Neural crest cell (in vitro differentiated cells): ENCODE data around the gene ZNF710. TPM values are rescaled to one million over a fixed set of nuclear protein-coding genes. Genes with fewer than 3 reads are reported as not detected.

ENCODE experiments used
- DNase-seq: peaks from one replicate; pipeline ENCODE4 v3.0.0; 2021; ENCODE audit warnings: low read depth, mixed read lengths, low spot score
- H3K27ac Mint-ChIP-seq: one replicate; pipeline ENCODE4 v1.8.0; 2021; ENCODE audit warnings: mild to moderate bottlenecking, mixed read lengths; ENCODE audit not compliant: unreplicated experiment
- H3K27me3 Mint-ChIP-seq: 2 replicates; pipeline ENCODE4 v1.8.0; 2021; ENCODE audit warnings: low read depth, mild to moderate bottlenecking, mixed read lengths
- H3K36me3 Mint-ChIP-seq: 2 replicates; pipeline ENCODE4 v1.8.0; 2021; ENCODE audit warnings: low read depth, mild to moderate bottlenecking, mixed read lengths
- H3K4me1 Mint-ChIP-seq: 2 replicates; pipeline ENCODE4 v1.8.0; 2021; ENCODE audit warnings: mixed read lengths
- H3K4me3 Mint-ChIP-seq: one replicate; pipeline ENCODE4 v1.8.0; 2021; ENCODE audit warnings: mild to moderate bottlenecking, mixed read lengths
- H3K9me3 Mint-ChIP-seq: 2 replicates; pipeline ENCODE4 v1.8.0; 2021; ENCODE audit warnings: mixed read lengths
- total RNA-seq: library from RNA; stranded (reverse); gene quantifications from 2 replicates; pipeline ENCODE4 v1.2.1, GENCODE V29; 2021
- TF ChIP-seq, protein P1 (sequence below): fragments of 200-600 bp; sonication (generic); conservative IDR thresholded peaks from 2 replicates; pipeline ENCODE4 v1.5.0; 2021; ENCODE audit warnings: antibody characterized with exemption, mild to moderate bottlenecking

ZNF710 gene
- total RNA-seq, 1 donor from 2014 or later = 64.4 TPM

DNA sequence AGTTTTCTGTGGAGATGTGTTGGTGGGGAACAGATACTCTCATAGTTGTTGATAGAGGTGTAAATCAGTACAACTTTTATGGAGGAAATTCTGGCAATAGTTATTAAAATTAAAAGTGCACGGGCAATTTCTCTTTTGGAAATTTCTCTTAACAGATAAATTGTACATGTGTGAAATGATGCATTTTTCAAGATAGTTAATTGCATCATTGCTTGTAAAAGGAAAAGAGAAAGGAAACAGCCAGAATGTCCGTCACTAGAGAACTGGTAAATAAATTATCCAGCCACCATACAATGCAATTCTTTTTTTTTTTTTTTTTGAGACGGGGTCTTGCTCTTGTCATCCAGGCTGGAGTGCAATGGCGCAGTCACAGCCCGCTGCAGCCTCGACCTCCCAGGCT, 14.2 kb downstream of the ZNF710 start:
- TF ChIP-seq, protein P1, sequence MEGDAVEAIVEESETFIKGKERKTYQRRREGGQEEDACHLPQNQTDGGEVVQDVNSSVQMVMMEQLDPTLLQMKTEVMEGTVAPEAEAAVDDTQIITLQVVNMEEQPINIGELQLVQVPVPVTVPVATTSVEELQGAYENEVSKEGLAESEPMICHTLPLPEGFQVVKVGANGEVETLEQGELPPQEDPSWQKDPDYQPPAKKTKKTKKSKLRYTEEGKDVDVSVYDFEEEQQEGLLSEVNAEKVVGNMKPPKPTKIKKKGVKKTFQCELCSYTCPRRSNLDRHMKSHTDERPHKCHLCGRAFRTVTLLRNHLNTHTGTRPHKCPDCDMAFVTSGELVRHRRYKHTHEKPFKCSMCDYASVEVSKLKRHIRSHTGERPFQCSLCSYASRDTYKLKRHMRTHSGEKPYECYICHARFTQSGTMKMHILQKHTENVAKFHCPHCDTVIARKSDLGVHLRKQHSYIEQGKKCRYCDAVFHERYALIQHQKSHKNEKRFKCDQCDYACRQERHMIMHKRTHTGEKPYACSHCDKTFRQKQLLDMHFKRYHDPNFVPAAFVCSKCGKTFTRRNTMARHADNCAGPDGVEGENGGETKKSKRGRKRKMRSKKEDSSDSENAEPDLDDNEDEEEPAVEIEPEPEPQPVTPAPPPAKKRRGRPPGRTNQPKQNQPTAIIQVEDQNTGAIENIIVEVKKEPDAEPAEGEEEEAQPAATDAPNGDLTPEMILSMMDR = no peak
- H3K4me1 Mint-ChIP-seq = peaks cover 31% of the 10 kb centered on the region
- H3K27me3 Mint-ChIP-seq = no peaks in the 10 kb centered on the region
- H3K4me3 Mint-ChIP-seq = no peak overlapping the region
- H3K9me3 Mint-ChIP-seq = peaks cover 2% of the 10 kb centered on the region
- H3K27ac Mint-ChIP-seq = no peak overlapping the region
- DNase-seq = no peak
- H3K36me3 Mint-ChIP-seq = peaks cover 20% of the 10 kb centered on the region

DNA sequence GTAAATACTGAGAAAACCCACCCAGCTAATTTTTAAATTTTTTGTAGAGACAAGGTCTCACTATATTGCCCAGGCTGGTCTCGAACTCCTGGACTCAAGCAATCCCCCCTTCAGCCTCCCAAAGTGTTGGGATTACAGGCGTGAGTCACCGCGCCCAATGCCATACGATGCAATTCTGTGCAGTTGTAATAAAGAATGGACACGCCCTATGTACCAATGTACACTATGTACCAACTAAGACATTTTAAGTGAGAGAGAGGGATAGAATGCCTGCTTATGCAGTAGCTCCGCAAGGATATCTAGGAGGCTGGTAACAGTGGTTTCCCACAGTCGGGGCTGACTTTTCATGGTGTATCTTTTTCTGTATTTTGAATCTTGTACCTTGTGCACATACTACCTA, 14.6 kb downstream of the ZNF710 start:
- Mint-ChIP-seq H3K27me3 (no peaks in the 10 kb centered on the region), H3K4me3 (no peak overlapping the region), H3K4me1 (peaks cover 33% of the 10 kb centered on the region), H3K9me3 (peaks cover 2% of the 10 kb centered on the region), H3K36me3 (peaks cover 20% of the 10 kb centered on the region), H3K27ac (no peak overlapping the region)
- DNase-seq = no peak
- TF ChIP-seq, protein P1 = no peak

DNA sequence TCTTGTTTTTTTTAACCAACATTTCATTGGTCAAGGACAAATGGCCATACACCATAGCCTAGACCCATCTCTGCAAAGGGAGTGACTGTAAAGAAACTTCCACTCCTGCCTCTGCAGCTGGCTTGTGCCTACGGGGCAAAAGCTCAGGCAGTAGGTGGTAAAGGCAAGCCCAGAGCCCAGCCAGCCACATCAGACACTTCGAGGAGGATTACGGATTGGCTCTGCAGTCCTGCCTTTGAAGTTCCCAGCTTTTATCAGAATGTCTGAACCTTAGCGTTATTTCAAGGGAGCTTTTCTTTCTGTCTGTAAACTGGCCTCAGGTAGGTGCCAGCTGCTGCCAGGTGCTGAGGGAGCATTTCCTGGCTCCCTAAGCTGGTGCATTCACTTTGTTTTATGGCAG, 15.6 kb downstream of the ZNF710 start:
- Mint-ChIP-seq H3K4me1 (peaks cover 33% of the 10 kb centered on the region), H3K9me3 (no peaks in the 10 kb centered on the region), H3K27me3 (no peaks in the 10 kb centered on the region), H3K36me3 (peaks cover 13% of the 10 kb centered on the region), H3K4me3 (no peak overlapping the region), H3K27ac (no peak overlapping the region)
- no peak for DNase-seq
- TF ChIP-seq, protein P1 = no peak

DNA sequence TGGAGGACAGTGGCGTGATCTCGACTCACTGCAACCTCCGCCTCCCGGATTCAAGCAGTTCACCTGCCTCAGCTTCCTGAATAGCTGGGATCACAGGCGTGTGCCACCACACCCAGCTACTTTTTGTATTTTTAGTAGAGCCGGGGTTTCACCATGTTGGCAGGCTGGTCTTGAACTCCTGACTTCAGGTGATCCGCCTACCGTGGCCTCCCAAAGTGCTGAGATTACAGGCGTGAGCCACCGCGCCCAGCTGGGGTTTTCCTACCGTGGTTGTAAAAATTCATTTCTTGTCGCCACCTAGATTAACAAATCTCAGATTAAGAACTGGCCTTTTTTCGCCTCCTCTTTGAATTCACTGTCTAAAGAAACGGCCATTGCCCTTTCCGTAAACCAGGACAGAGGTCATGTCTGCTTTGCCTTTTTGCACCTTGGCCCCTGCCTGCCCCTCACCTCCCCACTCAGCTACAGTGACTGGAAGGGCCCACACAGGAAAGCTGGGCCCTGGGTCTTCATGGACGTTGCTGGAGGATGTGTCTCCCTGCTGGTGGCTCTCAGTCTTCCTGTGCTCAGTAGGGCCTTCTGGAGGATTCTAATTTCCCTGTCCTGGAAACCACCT, 17.2 kb downstream of the ZNF710 start:
- peaks cover 7% of the 10 kb centered on the region for H3K36me3 Mint-ChIP-seq
- no peak for DNase-seq
- H3K27ac Mint-ChIP-seq = peak overlapping the region; percentile 71
- H3K4me3 Mint-ChIP-seq = no peak overlapping the region
- H3K4me1 Mint-ChIP-seq = peaks cover 37% of the 10 kb centered on the region
- H3K27me3 Mint-ChIP-seq = no peaks in the 10 kb centered on the region
- TF ChIP-seq, protein P1 = no peak
- no peaks in the 10 kb centered on the region for H3K9me3 Mint-ChIP-seq

DNA sequence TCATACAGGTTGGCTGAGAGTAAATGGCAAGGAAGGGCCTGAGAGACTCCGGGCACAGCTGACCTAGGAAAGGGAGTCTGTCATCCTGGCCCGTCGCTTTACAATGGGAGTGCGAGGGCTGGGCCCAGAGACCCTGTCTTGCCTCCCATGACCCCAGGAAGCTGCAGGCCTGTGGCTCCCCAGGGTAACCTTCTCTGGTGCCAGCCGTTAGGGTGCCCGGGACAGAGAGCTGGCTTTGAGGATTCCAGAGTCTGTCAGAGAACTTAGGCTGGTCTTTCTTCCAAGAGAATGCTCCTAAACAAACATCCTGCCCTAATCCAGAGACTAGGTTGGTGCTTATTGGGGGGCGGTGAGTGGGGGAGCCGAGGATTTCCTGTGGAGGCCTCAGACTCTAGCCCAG, 18.5 kb downstream of the ZNF710 start:
- Mint-ChIP-seq H3K4me3 (no peak overlapping the region), H3K9me3 (no peaks in the 10 kb centered on the region), H3K27me3 (no peaks in the 10 kb centered on the region), H3K4me1 (peaks cover 37% of the 10 kb centered on the region), H3K27ac (no peak overlapping the region), H3K36me3 (no peaks in the 10 kb centered on the region)
- TF ChIP-seq, protein P1 = no peak
- DNase-seq = no peak
